Measurements from ENCODE around the gene TAF1.

GRCh38 chrX:71420686-71421085 is 54.5 kb downstream of the TAF1 start:
- TF ChIP-seq NFATC4 (CRISPR knock-in tag; IDR thresholded peaks at IDR 0.05), result no peak
- no peak for TF ChIP-seq NR3C1 (CRISPR knock-in tag; conservative IDR thresholded peaks at IDR 0.05; ENCODE audit: low read depth)
- TF ChIP-seq ATF1 (CRISPR knock-in tag; IDR thresholded peaks at IDR 0.05), result no peak
- no peak for TF ChIP-seq CTCF (IDR thresholded peaks at IDR 0.05)
- no peak for TF ChIP-seq MLX (CRISPR knock-in tag; IDR thresholded peaks at IDR 0.05)
- TF ChIP-seq PRDM15 (CRISPR knock-in tag; IDR thresholded peaks at IDR 0.05), result no peak
- TF ChIP-seq CBFB (CRISPR knock-in tag; IDR thresholded peaks at IDR 0.05; ENCODE audit: low read depth), result no peak
- TF ChIP-seq ZNF281 (CRISPR knock-in tag; IDR thresholded peaks at IDR 0.05), result no peak
- no peak for TF ChIP-seq NFYB (CRISPR knock-in tag; conservative IDR thresholded peaks at IDR 0.05; ENCODE audit: low read depth)
- TF ChIP-seq FOXJ3 (CRISPR knock-in tag; IDR thresholded peaks at IDR 0.05; ENCODE audit: borderline replicate concordance), result no peak

Data from WTC11 (cell line).